Urinary bladder (tissue), 4 donors: ENCODE data around the gene ERGIC1. TPM values are rescaled to one million over a fixed set of nuclear protein-coding genes. Genes with fewer than 3 reads are reported as not detected.

ENCODE experiments used
- DNase-seq: peaks from one replicate; pipeline ENCODE4 v3.0.0-alpha.2; 2015; ENCODE audit errors: extremely low spot score
- H3K27ac ChIP-seq: one replicate; pipeline ENCODE4 v1.5.1; 2013; ENCODE audit warnings: low read depth, mild to moderate bottlenecking, moderate library complexity
- H3K36me3 ChIP-seq: one replicate; pipeline ENCODE4 v1.6.1; 2013; ENCODE audit warnings: mild to moderate bottlenecking, moderate library complexity; ENCODE audit not compliant: insufficient read depth
- H3K4me1 ChIP-seq: one replicate; pipeline ENCODE4 v1.6.1; 2013; ENCODE audit warnings: mild to moderate bottlenecking, moderate library complexity; ENCODE audit not compliant: insufficient read depth
- H3K4me3 ChIP-seq: one replicate; pipeline ENCODE4 v1.5.1; 2013; ENCODE audit warnings: low read depth, low read length
- WGBS: extraction: QIAGEN DNeasy Blood & Tissue Kit; methylation state at CpG from one replicate; pipeline ENCODE4 v1.1.7; 2013; 5-methylcytosine and 5-hydroxymethylcytosine counted together
- polyA plus RNA-seq: library from polyadenylated mRNA; stranded (reverse); fragments of 200-250 nt; gene quantifications from one replicate; pipeline ENCODE4 v1.2.3, GENCODE V29; 2013
- small RNA-seq: library from RNA; depleted of rRNA; stranded (forward); fragments of <200 nt; gene quantifications from one replicate; pipeline ENCODE3, GENCODE V24; 2014
- total RNA-seq: library from RNA; depleted of rRNA; stranded (reverse); fragments of >200 nt; gene quantifications from one replicate; pipeline ENCODE4 v1.2.3, GENCODE V29; 2014
- donor health status: healthy with polysubstance abuse.
- donor health status: healthy.

ERGIC1 gene
- total and polyA plus RNA-seq, 2 donors: 68.5 to 103 TPM

DNA sequence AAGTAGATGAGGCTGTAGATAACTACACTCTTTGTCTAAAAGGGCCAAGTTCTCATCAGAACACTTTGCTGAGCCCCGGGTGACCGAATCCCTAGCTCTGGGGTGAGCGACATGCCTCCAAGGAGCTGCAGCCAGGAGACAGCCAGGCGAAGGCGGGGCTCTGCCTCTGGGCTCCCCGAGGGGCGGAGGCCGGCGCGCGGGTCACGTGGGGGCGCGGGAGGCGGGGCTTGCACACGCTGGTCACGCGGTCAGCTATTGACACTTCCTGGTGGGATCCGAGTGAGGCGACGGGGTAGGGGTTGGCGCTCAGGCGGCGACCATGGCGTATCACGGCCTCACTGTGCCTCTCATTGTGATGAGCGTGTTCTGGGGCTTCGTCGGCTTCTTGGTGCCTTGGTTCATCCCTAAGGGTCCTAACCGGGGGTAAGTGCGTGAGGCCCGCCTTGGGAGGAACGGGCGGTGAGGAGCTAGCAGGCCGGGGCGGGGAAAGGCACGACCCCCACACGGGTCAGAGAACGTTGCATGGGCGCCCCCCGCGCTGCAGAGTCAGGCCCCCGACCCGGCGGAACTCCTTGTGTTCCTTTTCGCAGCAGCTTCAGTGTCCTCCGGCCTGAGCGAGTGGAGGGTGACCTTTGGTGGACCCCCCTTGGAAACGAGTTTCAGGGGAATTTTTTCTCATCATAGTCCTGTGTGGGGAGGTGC, 149.6 kb downstream of the ERGIC1 start, which contains the start of gene ATP6V0E1:
Gene ATP6V0E1, plus strand, starts transcription at position 230 of the 702 bp plus-strand sequence. Its CDS starts 90 bp downstream, at position 320.
- under 1% methylated on average over 49 of the region's 49 CpGs for WGBS
- H3K4me1 ChIP-seq: peaks cover 2% of the 10 kb centered on the region
- H3K36me3 ChIP-seq: no peaks in the 10 kb centered on the region
- peak within 1 kb of the TSS; percentile 92 for H3K4me3 ChIP-seq
- peak; percentile 80 for DNase-seq
- peak within 1 kb of the TSS; percentile 98 for H3K27ac ChIP-seq

DNA sequence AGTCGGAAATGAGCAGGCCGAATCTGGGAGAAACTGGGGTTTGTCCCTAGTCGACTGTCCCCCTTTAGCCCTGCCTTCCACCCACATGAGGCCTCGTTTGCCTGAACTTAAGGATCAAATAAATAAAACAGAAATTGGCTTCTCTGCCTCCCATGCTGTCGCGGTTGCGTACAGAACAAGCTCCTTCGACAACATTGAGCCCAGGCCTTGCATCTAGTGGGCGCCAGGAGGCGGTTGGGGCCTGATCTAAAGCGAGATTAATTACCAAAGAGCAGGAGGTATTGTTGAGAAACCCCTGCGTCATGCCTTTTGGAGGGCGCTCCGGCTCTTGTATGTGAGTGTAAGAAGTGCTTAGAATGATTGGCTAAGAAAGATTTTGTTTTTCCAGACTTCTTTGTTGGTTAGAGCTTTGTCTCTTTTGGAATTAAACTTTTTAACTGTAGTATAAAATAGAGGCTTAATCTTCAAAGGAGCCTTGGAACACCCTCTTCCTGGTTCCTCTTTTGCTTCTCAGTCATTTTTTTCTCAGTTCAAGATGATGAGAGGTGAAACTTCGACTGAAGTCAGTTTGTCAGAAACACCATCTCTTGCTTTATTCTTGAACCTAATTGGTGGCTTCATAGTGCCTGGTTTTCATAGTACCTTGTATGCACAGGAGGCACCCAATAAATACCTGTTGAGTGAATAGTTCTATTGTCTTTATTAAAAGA, 150.3 kb downstream of the ERGIC1 start:
- Histone ChIP-seq H3K36me3 (no peaks in the 10 kb centered on the region), H3K4me3 (peak overlapping the region; percentile 92), H3K4me1 (peaks cover 2% of the 10 kb centered on the region), H3K27ac (peak overlapping the region; percentile 98)
- peak; percentile 43 for DNase-seq
- 1% methylated on average over 15 of the region's 15 CpGs for WGBS

DNA sequence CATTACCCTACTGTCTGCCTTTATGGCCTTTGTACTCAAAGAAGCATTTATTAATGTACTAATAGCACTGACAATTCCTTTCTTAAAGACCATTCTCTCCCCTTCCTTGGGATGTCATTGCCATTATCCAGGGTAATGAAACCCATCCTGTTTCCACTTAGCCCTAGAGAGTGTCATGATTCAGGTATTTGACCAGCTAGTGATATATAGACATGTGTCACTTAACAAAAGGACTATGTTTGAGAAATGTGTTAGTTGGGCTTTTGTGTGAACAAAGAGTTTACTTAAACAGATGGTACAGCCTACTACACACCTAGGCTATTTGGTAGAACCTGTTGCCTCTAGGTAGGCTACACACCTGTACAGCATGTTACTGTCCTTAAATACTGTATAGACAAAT, 151.5 kb downstream of the ERGIC1 start:
- no peak for DNase-seq
- H3K36me3 ChIP-seq: no peaks in the 10 kb centered on the region
- peaks cover 2% of the 10 kb centered on the region for H3K4me1 ChIP-seq
- H3K27ac ChIP-seq: no peak overlapping the region
- H3K4me3 ChIP-seq: no peak overlapping the region

DNA sequence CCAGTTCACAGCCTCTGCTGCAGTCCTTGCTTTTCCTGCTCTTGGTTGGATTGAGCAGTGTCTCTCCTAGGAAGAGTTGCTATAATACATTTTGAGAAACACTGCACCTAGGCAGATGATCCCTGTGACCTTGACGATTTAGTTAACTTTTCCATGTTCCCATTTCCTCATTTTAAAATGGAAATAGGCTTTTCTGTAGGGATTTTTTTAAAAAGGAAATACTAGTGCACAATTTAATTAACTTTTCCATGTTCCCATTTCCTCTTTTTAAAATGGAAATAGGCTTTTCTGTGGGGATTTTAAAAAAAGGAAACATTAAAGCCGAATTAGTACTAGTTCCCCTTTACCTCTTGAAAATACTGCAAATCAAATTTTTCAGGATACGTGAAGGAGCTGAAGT, 154.2 kb downstream of the ERGIC1 start:
- Histone ChIP-seq H3K4me3 (no peak overlapping the region), H3K27ac (no peak overlapping the region), H3K4me1 (peaks cover 2% of the 10 kb centered on the region), H3K36me3 (no peaks in the 10 kb centered on the region)
- DNase-seq: no peak
- WGBS: 82% methylated on average over 3 of the region's 3 CpGs

DNA sequence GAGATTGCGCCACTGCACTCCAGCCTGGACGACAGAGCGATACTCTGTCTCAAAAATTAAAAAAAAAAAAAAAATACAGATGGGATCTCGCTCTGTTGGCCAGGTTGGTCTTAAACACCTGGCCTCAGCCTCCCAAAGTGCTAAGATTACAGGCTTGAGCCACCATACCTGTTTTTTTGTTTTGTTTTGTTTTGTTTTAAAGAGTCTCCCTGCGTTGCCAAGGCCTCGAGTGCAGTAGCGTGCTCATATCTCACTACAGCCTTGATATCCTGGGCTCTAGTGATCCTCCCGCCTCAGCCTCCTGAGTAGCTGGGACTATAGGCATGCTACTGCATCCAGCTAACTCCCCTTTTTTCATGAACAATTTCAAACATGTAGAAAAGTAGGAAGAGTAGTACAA, 156.7 kb downstream of the ERGIC1 start:
- Histone ChIP-seq H3K36me3 (no peaks in the 10 kb centered on the region), H3K27ac (no peak overlapping the region), H3K4me1 (peaks cover 5% of the 10 kb centered on the region), H3K4me3 (no peak overlapping the region)
- no peak for DNase-seq
- 93% methylated on average over 8 of the region's 8 CpGs for WGBS

DNA sequence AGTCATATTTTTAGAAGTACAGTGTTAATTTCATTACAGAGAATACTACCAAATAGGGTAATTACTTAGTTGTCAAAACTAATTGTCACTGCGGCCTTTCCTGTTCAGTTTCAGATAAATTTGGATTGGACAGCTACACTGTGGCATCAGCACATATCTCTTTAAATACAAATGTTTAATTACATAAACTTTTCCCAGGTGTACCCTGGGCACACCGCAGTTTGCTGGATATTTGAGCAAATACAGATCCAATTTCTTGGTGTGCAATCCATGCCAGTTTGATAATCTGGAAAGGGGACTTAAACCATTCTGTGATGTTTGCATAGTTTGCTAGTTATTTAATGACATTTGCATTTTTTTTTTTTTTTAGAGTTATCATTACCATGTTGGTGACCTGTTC, 160.4 kb downstream of the ERGIC1 start:
- Histone ChIP-seq H3K4me3 (no peak overlapping the region), H3K36me3 (peaks cover 2% of the 10 kb centered on the region), H3K27ac (no peak overlapping the region), H3K4me1 (peaks cover 3% of the 10 kb centered on the region)
- no peak for DNase-seq
- 96% methylated on average over 2 of the region's 2 CpGs for WGBS

DNA sequence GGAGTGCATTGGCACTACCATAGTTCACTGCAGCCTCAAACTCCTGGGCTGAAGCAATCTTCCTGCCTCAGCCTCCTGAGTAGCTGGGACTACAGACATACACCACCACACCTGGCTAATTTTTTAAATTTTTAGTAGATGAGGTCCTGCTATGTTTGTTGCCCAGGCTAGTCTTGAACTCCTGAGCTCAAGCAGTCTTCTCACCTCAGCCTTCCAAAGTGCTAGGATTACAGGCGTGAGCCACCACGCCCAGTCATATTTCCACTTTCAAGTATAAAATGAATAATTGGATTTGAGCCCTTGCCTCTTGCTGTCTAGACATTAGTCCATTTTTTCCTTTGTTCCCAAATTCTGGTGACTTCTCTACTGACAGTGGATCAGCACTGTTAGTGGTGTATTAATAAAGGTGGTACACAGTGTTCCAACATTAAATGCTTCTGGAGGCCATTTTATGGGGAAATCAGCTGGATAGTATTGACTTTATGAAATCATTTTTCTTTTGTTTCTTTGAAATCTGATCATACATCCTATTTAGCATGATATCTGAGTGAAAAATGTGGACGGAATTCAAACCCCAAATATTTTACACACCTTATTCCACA, 165.4 kb downstream of the ERGIC1 start:
- H3K4me3 ChIP-seq: no peak overlapping the region
- no peak overlapping the region for H3K27ac ChIP-seq
- H3K36me3 ChIP-seq: peaks cover 2% of the 10 kb centered on the region
- 89% methylated on average over 3 of the region's 3 CpGs for WGBS
- H3K4me1 ChIP-seq: no peaks in the 10 kb centered on the region
- DNase-seq: no peak

DNA sequence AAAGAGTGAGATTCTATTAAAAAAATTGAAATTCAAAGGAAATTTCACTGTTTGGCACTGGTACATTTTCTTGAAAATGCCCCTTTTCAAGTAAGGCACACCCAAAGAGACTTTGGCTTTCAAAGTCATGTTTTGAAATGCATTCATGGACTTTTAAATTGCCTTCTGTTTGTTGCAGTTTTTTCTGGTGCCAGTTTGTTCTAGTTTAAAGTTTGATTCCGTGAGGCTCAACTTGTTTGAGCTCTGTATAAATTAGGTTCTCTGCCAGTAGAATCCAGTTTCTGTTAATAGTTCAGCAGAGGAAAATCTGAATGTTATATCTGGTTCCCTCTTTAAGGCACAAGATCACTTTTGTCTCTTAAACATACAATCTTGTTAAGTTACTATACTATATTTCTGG, 165.9 kb downstream of the ERGIC1 start:
- DNase-seq: no peak
- no peaks in the 10 kb centered on the region for H3K4me1 ChIP-seq
- no peak overlapping the region for H3K4me3 ChIP-seq
- no peak overlapping the region for H3K27ac ChIP-seq
- 43% methylated on average over 1 of the region's 1 CpG for WGBS
- H3K36me3 ChIP-seq: peaks cover 2% of the 10 kb centered on the region

DNA sequence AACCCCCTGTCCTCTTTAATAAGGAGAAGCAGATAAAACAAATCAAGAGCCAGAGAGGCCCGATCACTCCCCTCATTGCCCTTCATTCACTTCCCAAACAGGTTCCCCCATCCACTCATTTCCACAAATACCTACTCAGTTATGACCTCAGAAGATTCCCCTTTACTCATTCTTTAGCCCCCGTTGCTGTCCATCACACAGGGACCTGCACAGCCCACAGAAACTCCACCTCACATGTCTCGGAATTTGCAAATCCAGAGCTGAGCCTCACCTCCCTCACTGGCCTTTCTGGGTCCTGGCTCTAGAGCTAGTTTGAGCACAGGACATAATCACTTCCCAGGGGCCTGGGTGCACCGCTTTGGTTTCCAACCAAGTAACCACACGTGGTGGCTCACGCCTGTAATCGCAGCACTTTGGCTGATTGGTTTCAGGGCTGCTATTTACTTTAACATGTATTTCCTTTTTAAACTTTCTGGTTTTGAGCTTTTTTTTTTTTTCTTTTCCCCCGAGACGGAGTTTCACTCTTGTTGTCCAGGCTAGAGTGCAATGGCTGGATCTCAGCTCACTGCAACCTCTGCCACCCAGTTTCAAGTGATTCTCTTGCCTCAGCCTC, 167.3 kb downstream of the ERGIC1 start:
- Histone ChIP-seq H3K4me3 (no peak overlapping the region), H3K4me1 (no peaks in the 10 kb centered on the region), H3K36me3 (no peaks in the 10 kb centered on the region), H3K27ac (no peak overlapping the region)
- 89% methylated on average over 9 of the region's 9 CpGs for WGBS
- no peak for DNase-seq

Small RNA genes within 50 kb of the gene (small RNA-seq; reads per million reads assigned to genes)
- not detected for gene AC022217.4

Other genes with a start within 250 kb of the ERGIC1 start
- gene NEURL1B, start 193.0 kb upstream of the ERGIC1 start, total RNA-seq: 52.4 TPM
- gene NEURL1B, start 193.0 kb upstream of the ERGIC1 start, polyA plus RNA-seq: 51.9 TPM
- gene DUSP1, start 63.1 kb upstream of the ERGIC1 start, total RNA-seq: 76.4 TPM
- gene DUSP1, start 63.1 kb upstream of the ERGIC1 start, polyA plus RNA-seq: 822 TPM
- gene RPL26L1, start 125.2 kb downstream of the ERGIC1 start, total RNA-seq: 24.5 TPM
- gene RPL26L1, start 125.2 kb downstream of the ERGIC1 start, polyA plus RNA-seq: 47.4 TPM
- gene ATP6V0E1, start 149.5 kb downstream of the ERGIC1 start, total RNA-seq: 118 TPM
- gene ATP6V0E1, start 149.5 kb downstream of the ERGIC1 start, polyA plus RNA-seq: 324 TPM
- 56.4 TPM for gene CREBRF, start 222.1 kb downstream of the ERGIC1 start, total RNA-seq
- 12.6 TPM for gene CREBRF, start 222.1 kb downstream of the ERGIC1 start, polyA plus RNA-seq